ENCODE data around the gene MGAM2. TPM values are rescaled to one million over a fixed set of nuclear protein-coding genes. Genes with fewer than 3 reads are reported as not detected.

The MGAM2 gene
- total RNA-seq, 1 donor from 2014 or later: 0.20 TPM

Other genes with a start within 250 kb of the MGAM2 start
- gene OR9A4, start 195.3 kb upstream of the MGAM2 start, total RNA-seq: not detected
- gene CLEC5A, start 164.7 kb upstream of the MGAM2 start, total RNA-seq: 0.20 TPM
- not detected for gene TAS2R38, start 137.9 kb upstream of the MGAM2 start, total RNA-seq
- gene MGAM, start 115.8 kb upstream of the MGAM2 start, total RNA-seq: 0.92 TPM
- not detected for gene PRSS58, start 146.3 kb downstream of the MGAM2 start, total RNA-seq

Measured in esophagus mucosa (tissue), 1 donor.